D721Med (cell line): Measurements from ENCODE around the gene ZNF865.
A peak's percentile ranks its signal among the peaks of the same experiment; 100 is the strongest.
"Not testable (repeated sequence)": the region's sequence is repeated elsewhere in the genome, so short reads cannot be mapped to it uniquely, and the experiment has no call there.

ENCODE experiments used
- DNase-seq: peaks from one replicate; pipeline ENCODE4 v3.0.0; 2011; ENCODE audit warnings: low spot score; ENCODE audit not compliant: insufficient read length
- FAIRE-seq: peaks from 2 replicates; lab custom pipeline; 2011; peaks lifted over from hg19 to GRCh38; lab: Jason Lieb, UNC
- CTCF ChIP-seq: IDR thresholded peaks from 2 replicates; pipeline ENCODE4 v1.5.1; 2012; ENCODE audit warnings: mild to moderate bottlenecking, control low read depth; ENCODE audit not compliant: insufficient read depth; ENCODE audit errors: missing control alignments

ZNF865 gene

GRCh38 chr19:55578031-55578760 lies 27.3 kb upstream of the ZNF865 start:
- DNase-seq: no peak
- TF ChIP-seq CTCF: no peak
- no peak for FAIRE-seq

- DNase-seq (no peak), FAIRE-seq (no peak)
- no peak for TF ChIP-seq CTCF
Measured at GRCh38 chr19:55578761-55579747, 26.4 kb upstream of the ZNF865 start.

- FAIRE-seq (no peak), DNase-seq (peak; percentile 38)
- TF ChIP-seq CTCF: no peak
Measured at GRCh38 chr19:55579766-55580621, 25.5 kb upstream of the ZNF865 start.

- peak; percentile 77 for DNase-seq
- TF ChIP-seq CTCF: no peak
- no peak for FAIRE-seq
Measured at GRCh38 chr19:55580628-55581144, 24.8 kb upstream of the ZNF865 start, which contains the start of gene ZNF579. Gene ZNF579 (minus strand): TSS chr19:55580848. CDS start chr19:55579639, 1,209 bp downstream.

GRCh38 chr19:55581145-55581822 lies 24.2 kb upstream of the ZNF865 start:
- TF ChIP-seq CTCF: no peak
- FAIRE-seq (no peak), DNase-seq (no peak)

- no peak for TF ChIP-seq CTCF
- DNase-seq (no peak), FAIRE-seq (no peak)
Measured at GRCh38 chr19:55581823-55582223, 23.6 kb upstream of the ZNF865 start.

- not testable (repeated sequence) for DNase-seq, FAIRE-seq
Measured at GRCh38 chr19:55582284-55582683, 23.2 kb upstream of the ZNF865 start.

- FAIRE-seq, DNase-seq: not testable (repeated sequence)
Measured at GRCh38 chr19:55583897-55584296, 21.6 kb upstream of the ZNF865 start.
